HCT116 (cell line): ENCODE data around the gene S1PR3. TPM values are rescaled to one million over a fixed set of nuclear protein-coding genes. Genes with fewer than 3 reads are reported as not detected.

Experiments used
- ATAC-seq: fragments of 200-7000 bp; cut with Tn5 transposase; 2 replicates; pipeline ENCODE4 v1.9.1; 2020; ENCODE audit warnings: mild to moderate bottlenecking, moderate library complexity
- BruUV-seq: library from RNA; stranded (reverse); fragments of 400-500 nt; replicated peaks from 2 replicates; lab custom pipeline; 2021; lab: Mats Ljungman, UMichigan
- CTCF ChIA-PET: fragments of 300-600 bp; sonication (Branson Sonifier 250); formaldehyde crosslinking; loops from one replicate; lab custom pipeline; 2021; ENCODE audit warnings: antibody characterized with exemption; lab: Charles Lee
- POLR2A ChIA-PET: fragments of 300-600, 350-600 bp; sonication (Branson Sonifier 250); formaldehyde crosslinking; loops from one replicate; lab custom pipeline; 2021; ENCODE audit warnings: antibody characterized with exemption; lab: Charles Lee
- RAD21 ChIA-PET, 2 experiments: fragments of 300-600 bp; sonication (Branson Sonifier 250); formaldehyde crosslinking; loops; one replicate each; lab custom pipeline; 2023; ENCODE audit warnings: low total read pairs in 2 of 2; ENCODE audit not compliant: uncharacterized antibody in 2 of 2, unreplicated experiment in 2 of 2, low non-redundant PET in 1 of 2; lab: Charles Lee
- DNase-seq: peaks from one replicate; pipeline ENCODE4 v3.0.0-alpha.2; 2010; ENCODE audit warnings: low read depth, low spot score
- H2AFZ ChIP-seq: fragments of 200-600 bp; shearing (Covaris generic), sonication (generic); 2 replicates; pipeline ENCODE4 v1.6.1; 2017; ENCODE audit warnings: low read depth, mixed run types, mixed read lengths, antibody characterized with exemption, low read length; ENCODE audit not compliant: poor library complexity, severe bottlenecking
- H3K27ac ChIP-seq: 2 replicates; pipeline ENCODE4 v1.5.1; 2012; ENCODE audit warnings: low read depth, low read length
- H3K27me3 ChIP-seq: fragments of 200-600 bp; sonication (generic); 2 replicates; pipeline ENCODE4 v1.6.1; 2016; ENCODE audit warnings: mixed run types, low read length, mixed read lengths; ENCODE audit not compliant: insufficient read depth
- H3K36me3 ChIP-seq, 2 experiments: fragments of 200-500 bp in 1 of 2; fragments of 200-600 bp in 1 of 2; sonication (Bioruptor generic) in 1 of 2; sonication (generic) in 1 of 2; 2 replicates each; pipeline versions ENCODE4 v1.5.1 to v1.6.1; 2014 to 2016; ENCODE audit warnings: low read length in 2 of 2, inconsistent platforms in 1 of 2, mixed read lengths in 1 of 2, mixed run types in 1 of 2; ENCODE audit not compliant: insufficient read depth in 2 of 2, control insufficient read depth in 1 of 2
- H3K4me1 ChIP-seq, 2 experiments: fragments of 200-600 bp in 1 of 2; sonication (generic) in 1 of 2; 2 replicates each; pipeline versions ENCODE4 v1.5.1 to v1.6.1; 2012 to 2017; ENCODE audit warnings: low read length in 2 of 2, inconsistent platforms in 1 of 2, mild to moderate bottlenecking in 1 of 2, mixed read lengths in 1 of 2, mixed run types in 1 of 2, moderate library complexity in 1 of 2; ENCODE audit not compliant: insufficient read depth in 2 of 2, control insufficient read depth in 1 of 2
- H3K4me2 ChIP-seq: fragments of 200-600 bp; sonication (generic); 2 replicates; pipeline ENCODE4 v1.6.1; 2017; ENCODE audit warnings: mixed run types, low read length, mixed read lengths
- H3K4me3 ChIP-seq, 2 experiments: fragments of 200-600 bp in 1 of 2; sonication (generic) in 1 of 2; replicated peaks in 1 of 2; 2 replicates each; pipeline ENCODE4 v1.5.1; 2011 to 2016; ENCODE audit warnings: low read length in 2 of 2, control low read depth in 1 of 2, low read depth in 1 of 2, mild to moderate bottlenecking in 1 of 2, mixed read lengths in 1 of 2, mixed run types in 1 of 2
- H3K79me2 ChIP-seq: fragments of 200-600 bp; sonication (generic); 2 replicates; pipeline ENCODE4 v1.6.1; 2017; ENCODE audit warnings: mild to moderate bottlenecking, mixed run types, low read length, moderate library complexity, mixed read lengths; ENCODE audit not compliant: insufficient read depth
- H3K9ac ChIP-seq: fragments of 200-600 bp; sonication (generic); 2 replicates; pipeline ENCODE4 v1.6.1; 2016; ENCODE audit warnings: low read length, mixed read lengths
- H3K9me2 ChIP-seq: fragments of 200-600 bp; sonication (generic), shearing (Covaris generic); 2 replicates; pipeline ENCODE4 v1.6.1; 2017; ENCODE audit warnings: mixed run types, mild to moderate bottlenecking, moderate library complexity; ENCODE audit not compliant: insufficient read depth
- H3K9me3 ChIP-seq, 2 experiments: fragments of 200-500 bp in 1 of 2; fragments of 200-600 bp in 1 of 2; sonication (Bioruptor generic) in 1 of 2; sonication (generic) in 1 of 2; 2 replicates each; pipeline ENCODE4 v1.6.1; 2014 to 2017; ENCODE audit warnings: low read length in 2 of 2, mixed read lengths in 2 of 2, inconsistent platforms in 1 of 2, low read depth in 1 of 2, mild to moderate bottlenecking in 1 of 2, mixed run types in 1 of 2, moderate library complexity in 1 of 2; ENCODE audit not compliant: control insufficient read depth in 1 of 2, insufficient read depth in 1 of 2
- H4K20me1 ChIP-seq: fragments of 200-600 bp; sonication (generic), shearing (Covaris generic); 2 replicates; pipeline ENCODE4 v1.6.1; 2017; ENCODE audit warnings: mixed run types, mild to moderate bottlenecking, moderate library complexity; ENCODE audit not compliant: insufficient read depth
- CEBPB ChIP-seq: IDR thresholded peaks from 2 replicates; pipeline ENCODE4 v1.6.1; 2012; ENCODE audit warnings: low read depth
- CTCF ChIP-seq, 3 experiments: fragments of 200-600 bp in 1 of 3; sonication (generic) in 1 of 3; IDR thresholded peaks in 2 of 3; conservative IDR thresholded peaks in 1 of 3; 2 replicates each; pipeline ENCODE4 v1.5.1; 2012 to 2017; ENCODE audit warnings: low read depth in 2 of 3, low read length in 2 of 3, antibody characterized with exemption in 1 of 3, borderline replicate concordance in 1 of 3, control low read depth in 1 of 3, mild to moderate bottlenecking in 1 of 3, mixed read lengths in 1 of 3, mixed run types in 1 of 3, moderate library complexity in 1 of 3; ENCODE audit not compliant: insufficient read depth in 1 of 3
- ELF1 ChIP-seq: IDR thresholded peaks from 2 replicates; pipeline ENCODE4 v1.6.1; 2012; ENCODE audit warnings: low read depth, borderline replicate concordance
- EZH2 ChIP-seq: fragments of 200-600 bp; sonication (generic); IDR thresholded peaks from 2 replicates; pipeline ENCODE4 v1.6.1; 2017; ENCODE audit warnings: antibody characterized with exemption, mixed run types
- EZH2phosphoT487 ChIP-seq: fragments of 200-600 bp; IDR thresholded peaks from 2 replicates; pipeline ENCODE4 v1.6.1; 2018; ENCODE audit warnings: antibody characterized with exemption, borderline replicate concordance
- MAX ChIP-seq: IDR thresholded peaks from 2 replicates; pipeline ENCODE4 v1.6.1; 2012
- POLR2A ChIP-seq: IDR thresholded peaks from 2 replicates; pipeline ENCODE4 v1.7.0; 2011; ENCODE audit warnings: borderline replicate concordance; ENCODE audit not compliant: insufficient read depth, insufficient read length; ENCODE audit errors: extremely low read depth
- POLR2AphosphoS5 ChIP-seq: IDR thresholded peaks from 2 replicates; pipeline ENCODE4 v1.6.1; 2011; ENCODE audit warnings: mild to moderate bottlenecking, low read depth, low read length, moderate library complexity
- RAD21 ChIP-seq: IDR thresholded peaks from 2 replicates; pipeline ENCODE4 v1.6.1; 2012; ENCODE audit warnings: low read depth, mild to moderate bottlenecking
- SIN3A ChIP-seq: IDR thresholded peaks from 2 replicates; pipeline ENCODE4 v1.6.1; 2012; ENCODE audit warnings: low read depth
- SP1 ChIP-seq: IDR thresholded peaks from 2 replicates; pipeline ENCODE4 v1.6.1; 2012; ENCODE audit warnings: low read depth
- SRF ChIP-seq: IDR thresholded peaks from 2 replicates; pipeline ENCODE4 v1.6.1; 2012; ENCODE audit warnings: low read depth
- TCF7L2 ChIP-seq: IDR thresholded peaks from 2 replicates; pipeline ENCODE4 v1.7.0; 2011; ENCODE audit warnings: borderline replicate concordance, inconsistent platforms; ENCODE audit not compliant: insufficient read depth, insufficient read length; ENCODE audit errors: extremely low read depth
- ZFX ChIP-seq: fragments of 450-650 bp; IDR thresholded peaks from 2 replicates; pipeline ENCODE4 v1.6.1; 2017
- intact Hi-C: fragments of 100-400 bp; cut with micrococcal nuclease; formaldehyde crosslinking; loops from 2 replicates; pipeline ENCODE4 v1.10.0; 2022
- total RNA-seq: library from RNA; stranded (reverse); gene quantifications from one replicate; pipeline ENCODE4 v1.2.1, GENCODE V29; 2021; ENCODE audit not compliant: unreplicated experiment

The S1PR3 gene
- total RNA-seq, 1 experiment from 2014 or later, result 0.07 TPM

- ChIA-PET RAD21 (no interaction called here), CTCF (no interaction called here), POLR2A (no interaction called here)
- H2AFZ ChIP-seq, result no peak overlapping the region
- H4K20me1 ChIP-seq, result no peaks in the 10 kb centered on the region
- no peak overlapping the region for H3K4me2 ChIP-seq
- peaks cover 12% of the 10 kb centered on the region for H3K27me3 ChIP-seq
- no peaks in the 10 kb centered on the region for H3K79me2 ChIP-seq
- H3K9me2 ChIP-seq, result no peaks in the 10 kb centered on the region
- BruUV-seq, result no TSS peak
- no peak overlapping the region for H3K4me3 ChIP-seq
- no peaks in the 10 kb centered on the region for H3K4me1 ChIP-seq
- TF ChIP-seq RAD21, result no peak
- no peak for TF ChIP-seq ELF1
- no peak for TF ChIP-seq POLR2AphosphoS5
- TF ChIP-seq SIN3A, result no peak
- TF ChIP-seq CTCF (IDR thresholded peaks at IDR 0.05 in 2 of 3, conservative IDR thresholded peaks at IDR 0.05 in 1 of 3; ENCODE audit: borderline replicate concordance in 1 of 3, insufficient read depth in 1 of 3, low read depth in 2 of 3, low read length in 2 of 3), result no peak
- no peak for TF ChIP-seq CEBPB
- TF ChIP-seq EZH2, result no peak
- no peak for TF ChIP-seq EZH2phosphoT487
- no peak for TF ChIP-seq SP1
- no peak for TF ChIP-seq ZFX
- no peak for TF ChIP-seq TCF7L2
- TF ChIP-seq MAX, result no peak
- no peak for TF ChIP-seq POLR2A
- TF ChIP-seq SRF, result no peak
- no peak for ATAC-seq
- H3K27ac ChIP-seq, result no peak overlapping the region
- intact Hi-C loops, result loop anchor here (10.0 kb wide), 3 partner anchors 282 to 1322 kb away; no protein-coding TSS in a partner anchor
- no peak overlapping the region for H3K9ac ChIP-seq
- DNase-seq, result no peak
- H3K9me3 ChIP-seq, result no peaks in the 10 kb centered on the region
- no peaks in the 10 kb centered on the region for H3K36me3 ChIP-seq
Observed at GRCh38 chr9:89006996-89007967, 16.0 kb downstream of the S1PR3 start.
